Measurements from ENCODE around the gene NDUFS7.

The NDUFS7 gene

DNA sequence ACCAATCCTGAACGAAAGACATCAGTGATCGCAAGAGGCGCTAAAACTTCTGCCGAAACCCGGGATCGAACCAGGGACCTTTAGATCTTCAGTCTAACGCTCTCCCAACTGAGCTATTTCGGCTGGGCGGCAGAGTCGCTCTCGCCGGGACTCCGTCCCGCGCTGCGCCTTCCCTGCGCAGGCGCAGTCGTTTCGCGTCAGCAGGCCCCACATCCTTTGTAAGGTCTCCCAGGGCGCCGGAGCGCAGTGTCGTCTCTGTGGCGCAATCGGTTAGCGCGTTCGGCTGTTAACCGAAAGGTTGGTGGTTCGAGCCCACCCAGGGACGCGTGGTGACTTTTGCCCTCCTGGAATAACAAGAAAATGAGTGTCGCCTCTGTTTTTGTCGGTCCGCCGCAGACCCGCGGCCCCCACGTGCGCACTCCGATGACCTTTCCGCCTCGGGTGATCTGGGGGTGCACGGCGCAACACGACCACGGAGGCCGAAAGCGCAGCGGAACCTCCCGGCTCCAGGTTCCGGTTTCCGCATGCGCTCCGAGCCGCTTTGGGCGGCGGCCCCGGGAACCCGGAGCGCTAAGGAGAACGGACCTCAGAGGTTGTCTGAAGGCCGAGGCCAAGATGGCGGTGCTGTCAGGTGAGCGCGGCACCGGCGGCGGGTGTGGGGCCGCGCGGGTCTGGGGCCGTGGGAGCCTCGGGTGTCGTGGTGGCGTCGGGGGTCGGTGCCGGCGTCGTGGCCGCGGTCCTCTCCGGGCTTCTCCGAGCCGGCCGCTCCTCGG, at the start of gene NDUFS7:
Gene NDUFS7, plus strand, starts transcription at position 596 of the 773 bp plus-strand sequence. Its CDS starts 20 bp downstream, at position 616.
- no peak for DNase-seq (ENCODE audit: insufficient read length, low spot score)
- TF ChIP-seq POLR2A (IDR thresholded peaks at IDR 0.05; ENCODE audit: low read depth, low read length) = peak; percentile 56
- FAIRE-seq = no peak

DNA sequence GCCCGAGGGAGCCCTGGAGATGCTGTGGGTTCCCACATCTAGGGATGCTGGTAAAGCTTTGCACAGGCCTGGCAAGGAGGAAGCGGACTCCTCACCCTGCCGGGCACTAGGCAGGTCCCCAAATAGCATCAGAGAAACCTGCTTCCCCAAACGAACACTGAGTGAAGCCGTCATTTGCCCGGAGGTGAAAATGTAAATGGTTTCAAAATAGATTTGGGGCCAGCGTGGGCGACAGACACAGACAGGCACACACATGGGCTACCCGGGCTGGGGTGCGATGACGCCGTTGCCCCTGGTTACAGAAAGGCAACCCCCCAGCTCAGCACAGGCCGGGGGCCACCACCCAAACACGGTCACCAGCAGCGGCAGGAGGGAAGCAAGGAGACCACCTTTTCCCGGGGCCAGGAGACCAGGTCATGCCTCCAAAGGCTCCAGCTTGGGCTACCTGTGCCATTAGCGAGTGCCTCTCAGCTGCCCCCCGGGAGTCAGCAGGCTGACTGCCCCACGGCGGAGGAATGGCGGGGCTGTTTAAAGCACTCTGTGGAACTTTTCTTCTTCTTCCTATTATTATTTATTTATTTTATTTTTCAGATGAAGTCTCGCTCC, 47.5 kb upstream of the NDUFS7 start:
- FAIRE-seq (no peak), DNase-seq (ENCODE audit: insufficient read length, low spot score) (no peak)
- TF ChIP-seq POLR2A (IDR thresholded peaks at IDR 0.05; ENCODE audit: low read depth, low read length) = no peak

DNA sequence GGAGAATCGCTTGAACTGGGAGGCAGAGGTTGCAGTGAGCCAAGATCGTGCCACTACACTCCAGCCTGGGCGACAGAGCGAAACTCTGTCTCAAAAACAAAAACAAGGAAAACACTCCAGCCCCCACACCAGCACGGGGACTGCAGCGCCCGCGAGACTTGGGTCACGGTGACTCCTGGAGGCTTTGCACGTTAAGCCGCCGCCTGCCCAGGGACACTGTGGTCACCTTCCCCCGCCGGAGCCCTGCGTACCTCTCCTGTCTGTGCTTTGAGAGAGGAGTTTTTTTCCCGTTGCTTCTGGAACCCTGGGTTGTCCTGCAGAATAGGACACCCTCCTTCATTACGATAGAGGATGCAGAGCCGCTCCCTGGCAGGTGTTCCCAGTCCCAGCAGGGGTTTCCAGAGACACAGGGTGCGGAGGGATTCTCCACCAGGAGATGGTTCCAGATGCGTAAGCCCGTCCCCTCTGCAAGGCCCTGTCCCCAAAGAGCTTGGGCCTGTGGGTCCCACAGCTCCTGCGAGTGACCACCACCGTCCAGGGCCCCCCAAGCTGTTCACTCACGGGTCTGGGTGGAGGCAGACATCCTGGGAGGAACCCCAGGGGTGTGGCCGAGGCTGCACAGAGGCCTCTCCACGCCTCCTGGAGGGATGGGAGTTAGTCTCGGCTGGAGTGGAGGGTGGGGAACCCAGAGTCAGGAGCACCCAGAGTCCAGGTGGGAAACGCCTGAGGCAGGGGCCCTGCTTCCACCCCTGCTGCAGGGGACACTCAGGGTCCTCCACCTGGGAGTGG, 42.8 kb upstream of the NDUFS7 start:
- DNase-seq (ENCODE audit: insufficient read length, low spot score) (no peak), FAIRE-seq (no peak)
- no peak for TF ChIP-seq POLR2A (IDR thresholded peaks at IDR 0.05; ENCODE audit: low read depth, low read length)

DNA sequence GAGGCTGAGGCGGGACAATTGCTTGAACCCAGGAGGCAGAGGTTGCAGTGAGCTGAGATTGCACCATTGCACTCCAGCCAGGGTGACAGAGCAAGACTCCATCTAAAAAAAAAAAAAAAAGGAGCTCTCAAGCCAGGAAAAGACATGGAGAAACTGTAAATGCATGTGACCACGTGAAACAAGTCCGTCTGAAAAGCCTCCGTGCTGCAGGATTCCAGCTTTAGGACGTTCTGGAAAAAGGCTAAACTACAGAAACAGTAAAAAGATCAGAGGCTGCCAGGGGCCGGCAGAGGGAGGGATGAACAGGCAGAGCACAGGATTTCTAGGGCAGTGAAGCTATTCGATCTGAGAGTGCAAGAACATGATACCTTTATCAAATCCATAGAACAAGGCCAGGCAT, 40.7 kb upstream of the NDUFS7 start:
- FAIRE-seq (no peak), DNase-seq (ENCODE audit: insufficient read length, low spot score) (no peak)
- no peak for TF ChIP-seq POLR2A (IDR thresholded peaks at IDR 0.05; ENCODE audit: low read depth, low read length)

DNA sequence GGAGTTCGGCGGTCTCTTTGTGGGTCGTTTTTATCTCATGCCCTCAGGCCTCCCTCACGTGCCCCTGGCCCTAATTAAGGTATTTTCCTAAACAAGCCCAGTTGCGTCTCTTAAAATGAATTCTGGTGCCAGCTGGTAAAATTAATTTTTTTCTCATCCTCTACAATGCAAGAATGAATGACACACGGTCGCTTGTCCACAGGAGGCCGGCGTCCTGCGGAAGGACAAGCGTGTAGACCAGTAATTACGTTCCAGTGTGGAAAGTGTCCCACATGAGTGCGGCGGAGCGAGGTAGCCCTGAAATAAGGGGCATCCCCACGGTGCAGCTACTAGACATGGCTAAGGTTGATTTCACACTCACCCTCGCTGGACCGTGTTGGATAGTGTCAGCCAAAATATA, 34.5 kb upstream of the NDUFS7 start:
- DNase-seq (ENCODE audit: insufficient read length, low spot score) = no peak
- FAIRE-seq = no peak
- no peak for TF ChIP-seq POLR2A (IDR thresholded peaks at IDR 0.05; ENCODE audit: low read depth, low read length)

DNA sequence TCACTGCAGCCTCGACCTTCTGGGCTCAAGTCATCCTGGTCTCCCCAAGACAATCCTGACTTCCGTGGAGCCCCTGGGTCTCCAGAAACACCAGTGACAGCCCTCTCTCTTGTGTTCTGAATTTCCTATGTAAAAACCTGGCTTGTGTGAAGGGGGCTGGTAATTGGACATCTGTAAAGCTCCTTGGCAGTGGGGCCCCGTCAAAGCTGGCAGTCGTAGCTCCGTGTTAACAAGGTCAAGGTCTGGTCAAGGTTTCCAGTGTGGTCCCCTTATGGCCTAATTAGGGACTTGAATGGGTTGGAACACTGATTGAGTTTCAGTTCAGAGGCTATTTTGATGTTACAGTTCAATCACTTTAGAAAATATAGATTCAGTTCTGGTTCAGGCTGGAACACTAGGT, 32.8 kb upstream of the NDUFS7 start:
- TF ChIP-seq POLR2A (IDR thresholded peaks at IDR 0.05; ENCODE audit: low read depth, low read length) = no peak
- no peak for FAIRE-seq
- DNase-seq (ENCODE audit: insufficient read length, low spot score) = no peak

DNA sequence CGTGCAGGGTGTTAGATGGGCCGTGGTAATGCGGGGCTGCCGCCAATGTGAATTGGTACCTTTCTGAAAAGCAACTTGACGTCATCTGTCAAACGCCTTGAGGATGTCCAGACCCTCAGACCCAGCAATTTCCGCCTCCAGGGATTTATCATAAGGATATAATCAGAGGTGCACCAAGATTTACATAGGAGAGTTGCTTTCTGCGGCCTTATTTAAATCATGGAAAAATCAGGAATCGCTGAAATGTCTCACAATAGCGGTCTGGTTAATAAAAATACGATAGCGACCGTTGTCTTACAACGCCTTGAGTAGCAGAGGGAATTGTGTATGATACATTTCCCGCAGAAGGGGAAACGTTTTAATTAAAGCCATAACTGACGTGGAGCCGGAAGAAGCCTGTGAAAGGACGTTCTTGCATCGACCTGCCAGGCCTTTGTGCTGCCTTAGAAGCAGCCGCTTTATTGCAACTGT, 32.3 kb upstream of the NDUFS7 start:
- TF ChIP-seq POLR2A (IDR thresholded peaks at IDR 0.05; ENCODE audit: low read depth, low read length) = no peak
- FAIRE-seq = no peak
- DNase-seq (ENCODE audit: insufficient read length, low spot score) = no peak

DNA sequence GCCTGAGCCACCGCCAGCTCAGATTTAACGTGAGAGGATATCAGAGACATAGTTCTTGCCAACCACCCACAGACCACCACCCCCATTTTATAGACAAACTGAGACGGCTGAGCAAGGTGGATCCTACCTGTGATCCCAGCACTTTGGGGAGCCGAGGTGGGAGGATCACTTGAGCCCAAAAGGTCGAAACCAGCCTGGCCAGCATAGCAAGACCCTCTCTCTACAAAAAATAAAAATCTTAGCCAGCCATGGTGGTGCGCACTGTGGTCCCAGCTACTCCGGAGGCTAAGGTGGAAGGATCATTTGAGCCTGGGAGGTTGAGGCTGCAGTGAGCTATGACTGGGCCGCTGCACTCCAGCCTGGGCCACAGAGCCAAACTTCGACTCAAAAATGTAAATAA, 30.6 kb upstream of the NDUFS7 start:
- no peak for DNase-seq (ENCODE audit: insufficient read length, low spot score)
- no peak for FAIRE-seq
- TF ChIP-seq POLR2A (IDR thresholded peaks at IDR 0.05; ENCODE audit: low read depth, low read length) = no peak

DNA sequence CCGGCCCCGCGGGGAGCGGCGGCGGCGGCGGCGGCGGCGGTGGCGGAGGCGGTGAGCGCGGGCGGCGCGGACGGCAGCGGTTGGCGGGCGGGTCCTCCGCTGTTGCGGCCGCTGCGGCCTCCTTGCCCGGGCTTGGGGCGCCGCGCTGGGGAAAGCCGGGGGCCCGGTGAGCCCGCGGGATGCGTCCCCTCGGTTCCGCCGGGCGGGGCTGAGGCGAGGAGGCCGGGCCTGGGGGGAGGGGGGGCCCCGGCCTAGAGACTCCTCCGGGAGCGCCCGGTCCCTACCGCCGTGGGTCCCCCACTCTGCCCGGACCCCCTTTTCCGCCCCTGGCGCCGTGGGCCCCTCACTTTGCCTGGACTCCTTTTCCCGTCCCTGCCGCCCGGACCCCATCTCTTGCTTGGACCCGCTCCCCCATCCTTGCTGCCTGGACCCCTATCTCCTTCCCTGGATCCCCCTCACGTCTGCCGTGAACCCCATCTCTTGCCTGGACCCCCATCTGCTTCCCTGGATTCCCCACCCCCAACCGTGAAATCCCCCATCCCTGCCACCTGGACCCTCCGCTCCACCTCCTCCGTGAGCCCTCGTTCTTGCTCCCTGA, 28.6 kb upstream of the NDUFS7 start:
- no peak for FAIRE-seq

DNA sequence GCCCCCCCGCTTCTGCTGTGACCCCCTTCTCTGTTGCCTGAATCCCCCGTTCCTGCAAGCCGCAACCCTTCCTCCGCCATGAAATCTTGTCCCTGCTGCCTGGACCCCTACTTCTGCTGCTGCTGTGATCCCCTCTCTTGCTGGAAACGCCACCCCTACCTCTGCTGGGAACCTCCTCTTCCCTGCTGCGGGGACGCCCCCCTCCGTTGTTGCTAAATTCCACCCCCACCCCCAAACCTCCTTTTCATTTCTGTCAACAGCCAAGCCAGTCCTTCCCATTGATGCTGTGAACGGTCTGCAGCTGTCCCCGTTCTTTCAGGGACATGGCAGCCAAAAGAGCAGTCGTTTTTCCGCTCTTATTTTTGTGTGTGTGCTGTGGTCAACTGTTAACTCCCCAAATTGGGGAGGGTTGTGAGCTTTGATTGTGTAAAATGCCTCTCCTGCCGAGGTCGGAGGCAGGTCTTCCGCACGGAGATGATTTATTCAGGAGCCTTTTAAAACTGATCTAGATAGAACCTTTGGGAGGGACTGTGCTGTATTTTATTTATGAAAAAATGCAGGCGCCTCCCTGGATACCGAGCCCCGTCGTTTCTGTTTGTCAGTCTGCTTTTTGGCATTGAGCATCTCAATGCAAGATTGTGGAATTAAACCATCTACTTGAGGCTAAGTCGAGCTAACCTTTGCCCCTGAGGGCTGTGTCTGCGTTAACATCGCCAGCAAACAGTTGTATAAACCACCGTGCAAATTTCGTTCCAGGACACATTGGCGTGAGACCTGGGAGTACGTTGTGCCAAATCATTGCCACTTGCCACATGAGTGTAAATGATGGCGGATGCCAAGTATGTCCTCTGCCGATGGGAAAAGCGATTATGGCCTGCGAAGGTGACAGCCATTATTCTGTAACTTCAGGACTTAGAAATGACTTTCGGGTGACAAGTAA, 27.9 kb upstream of the NDUFS7 start:
- no peak for TF ChIP-seq POLR2A (IDR thresholded peaks at IDR 0.05; ENCODE audit: low read depth, low read length)
- FAIRE-seq (no peak), DNase-seq (ENCODE audit: insufficient read length, low spot score) (peak; percentile 36)

More for the DNA sequence above, 28.6 kb upstream of the NDUFS7 start:
- TF ChIP-seq POLR2A (IDR thresholded peaks at IDR 0.05; ENCODE audit: low read depth, low read length) = peak; percentile 28; the same call in 1 of the 2 replicates
- DNase-seq (ENCODE audit: insufficient read length, low spot score) = peak; percentile 50

DNA sequence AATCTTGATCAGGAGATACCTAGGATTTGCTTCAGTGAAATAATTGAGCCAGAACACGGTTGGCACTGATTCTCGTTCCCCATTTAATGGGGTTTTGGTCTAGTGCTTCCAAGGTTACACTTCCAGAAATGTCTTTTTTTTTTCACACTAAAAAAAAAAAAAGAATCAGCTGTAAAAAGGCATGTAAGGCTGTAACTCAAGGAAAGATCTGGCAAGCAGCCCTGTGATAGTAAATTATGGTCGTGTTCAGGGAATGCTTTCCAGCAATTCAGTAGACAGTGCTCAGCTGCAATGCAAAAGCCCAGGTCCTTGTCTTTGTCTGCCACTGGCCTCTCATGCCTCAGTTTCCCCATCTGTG, 27.2 kb upstream of the NDUFS7 start:
- no peak for FAIRE-seq
- no peak for DNase-seq (ENCODE audit: insufficient read length, low spot score)

DNA sequence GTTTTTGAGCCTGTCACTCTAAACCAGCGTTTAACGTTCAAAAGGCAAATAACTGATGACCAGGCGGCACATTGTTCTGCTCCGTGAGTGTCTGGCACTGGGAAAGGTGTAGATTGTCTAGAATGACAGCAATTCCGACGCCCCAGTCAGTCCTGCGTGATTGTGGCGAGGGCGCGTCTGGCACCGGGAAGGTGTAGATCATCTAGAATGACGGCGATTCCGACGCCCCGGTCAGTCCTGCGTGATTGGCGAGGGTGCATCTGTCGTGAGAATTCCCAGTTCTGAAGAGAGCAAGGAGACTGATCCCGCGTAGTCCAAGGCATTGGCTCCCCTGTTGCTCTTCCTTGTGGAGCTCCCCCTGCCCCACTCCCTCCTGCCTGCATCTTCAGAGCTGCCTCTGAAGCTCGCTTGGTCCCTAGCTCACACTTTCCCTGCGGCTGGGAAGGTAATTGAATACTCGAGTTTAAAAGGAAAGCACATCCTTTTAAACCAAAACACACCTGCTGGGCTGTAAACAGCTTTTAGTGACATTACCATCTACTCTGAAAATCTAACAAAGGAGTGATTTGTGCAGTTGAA, 26.1 kb upstream of the NDUFS7 start:
- FAIRE-seq = no peak
- TF ChIP-seq POLR2A (IDR thresholded peaks at IDR 0.05; ENCODE audit: low read depth, low read length) = no peak
- no peak for DNase-seq (ENCODE audit: insufficient read length, low spot score)

More for the DNA sequence above, 27.2 kb upstream of the NDUFS7 start:
- TF ChIP-seq POLR2A (IDR thresholded peaks at IDR 0.05; ENCODE audit: low read depth, low read length) = no peak
